Fibroblast of pulmonary artery (primary cell): Measurements from ENCODE around the gene TGFB1I1.
"Not testable (repeated sequence)": the region's sequence is repeated elsewhere in the genome, so short reads cannot be mapped to it uniquely, and the experiment has no call there.

ENCODE experiments used
- DNase-seq: peaks from one replicate; pipeline ENCODE4 v3.0.0-alpha.2; 2010; ENCODE audit warnings: low read depth
- H3K4me3 ChIP-seq: replicated peaks from 2 replicates; pipeline ENCODE4 v1.5.1; 2011; ENCODE audit warnings: low read depth, mild to moderate bottlenecking, control low read depth, low read length, moderate library complexity
- TF ChIP-seq, protein P1 (sequence below): IDR thresholded peaks from 2 replicates; pipeline ENCODE4 v1.5.1; 2011; ENCODE audit warnings: mild to moderate bottlenecking, control low read depth, low read length, inconsistent platforms; ENCODE audit errors: missing control alignments

Gene TGFB1I1

DNA sequence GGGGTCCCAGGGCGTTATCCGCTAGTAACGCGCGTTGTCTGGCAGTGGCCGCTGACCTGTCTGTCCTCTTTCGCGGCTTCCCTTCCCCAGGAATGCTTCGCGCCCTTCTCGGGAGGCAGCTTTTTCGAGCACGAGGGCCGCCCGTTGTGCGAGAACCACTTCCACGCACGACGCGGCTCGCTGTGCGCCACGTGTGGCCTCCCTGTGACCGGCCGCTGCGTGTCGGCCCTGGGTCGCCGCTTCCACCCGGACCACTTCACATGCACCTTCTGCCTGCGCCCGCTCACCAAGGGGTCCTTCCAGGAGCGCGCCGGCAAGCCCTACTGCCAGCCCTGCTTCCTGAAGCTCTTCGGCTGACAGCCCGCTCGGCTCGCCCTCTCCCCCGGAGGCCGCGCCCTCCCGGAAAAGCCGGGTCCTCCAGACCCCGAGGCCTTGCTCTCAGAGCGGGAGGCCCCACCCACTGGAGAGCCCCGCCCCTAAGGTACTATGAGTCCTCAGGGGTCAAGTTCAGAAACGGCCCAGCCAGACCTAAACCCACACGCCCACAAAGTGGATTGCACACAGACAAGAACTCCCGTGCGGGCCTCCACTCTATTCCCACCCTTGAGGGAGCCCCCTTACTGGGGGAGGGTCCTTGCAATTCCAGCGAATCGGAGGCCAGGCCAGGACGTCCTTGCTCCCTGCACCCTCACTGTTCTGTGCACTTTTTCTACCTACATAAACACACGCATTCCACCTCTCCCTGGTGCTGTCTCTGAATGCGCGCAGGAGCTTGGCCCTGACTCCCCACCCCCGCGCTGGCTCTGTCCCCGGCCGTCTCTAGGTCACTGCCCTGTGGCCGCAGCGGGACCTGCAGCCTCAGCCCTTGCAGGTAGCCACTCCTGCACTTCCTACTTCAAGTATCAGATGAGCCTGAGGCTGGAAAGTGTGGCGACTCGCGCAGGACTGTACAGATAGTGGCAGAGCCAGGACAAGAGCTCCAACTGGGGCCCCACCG, 5.6 kb downstream of the TGFB1I1 start:
- TF ChIP-seq, protein P1, sequence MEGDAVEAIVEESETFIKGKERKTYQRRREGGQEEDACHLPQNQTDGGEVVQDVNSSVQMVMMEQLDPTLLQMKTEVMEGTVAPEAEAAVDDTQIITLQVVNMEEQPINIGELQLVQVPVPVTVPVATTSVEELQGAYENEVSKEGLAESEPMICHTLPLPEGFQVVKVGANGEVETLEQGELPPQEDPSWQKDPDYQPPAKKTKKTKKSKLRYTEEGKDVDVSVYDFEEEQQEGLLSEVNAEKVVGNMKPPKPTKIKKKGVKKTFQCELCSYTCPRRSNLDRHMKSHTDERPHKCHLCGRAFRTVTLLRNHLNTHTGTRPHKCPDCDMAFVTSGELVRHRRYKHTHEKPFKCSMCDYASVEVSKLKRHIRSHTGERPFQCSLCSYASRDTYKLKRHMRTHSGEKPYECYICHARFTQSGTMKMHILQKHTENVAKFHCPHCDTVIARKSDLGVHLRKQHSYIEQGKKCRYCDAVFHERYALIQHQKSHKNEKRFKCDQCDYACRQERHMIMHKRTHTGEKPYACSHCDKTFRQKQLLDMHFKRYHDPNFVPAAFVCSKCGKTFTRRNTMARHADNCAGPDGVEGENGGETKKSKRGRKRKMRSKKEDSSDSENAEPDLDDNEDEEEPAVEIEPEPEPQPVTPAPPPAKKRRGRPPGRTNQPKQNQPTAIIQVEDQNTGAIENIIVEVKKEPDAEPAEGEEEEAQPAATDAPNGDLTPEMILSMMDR, result no peak
- H3K4me3 ChIP-seq, result no peak overlapping the region
- DNase-seq, result no peak

DNA sequence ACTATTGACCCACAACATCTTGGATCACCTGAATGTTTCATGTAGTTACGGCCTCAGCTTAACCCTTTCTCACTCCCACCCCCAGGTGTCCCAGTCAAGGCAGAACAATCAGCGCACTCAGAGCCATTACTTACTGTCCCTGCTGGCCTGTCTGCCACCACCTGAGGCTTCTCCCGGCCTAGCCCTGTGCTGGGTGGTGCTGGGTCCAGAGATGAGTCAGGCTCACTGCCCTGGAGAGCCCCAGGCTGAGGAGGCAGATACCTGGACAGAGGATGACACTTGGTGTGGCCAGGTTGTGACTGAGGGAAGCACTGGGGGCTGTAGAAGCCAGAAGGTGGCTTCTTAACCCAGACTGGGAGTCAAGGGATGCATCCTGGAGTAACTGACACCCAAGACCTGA, 7.0 kb downstream of the TGFB1I1 start:
- no peak for DNase-seq
- TF ChIP-seq, protein P1, result no peak
- H3K4me3 ChIP-seq, result no peak overlapping the region

DNA sequence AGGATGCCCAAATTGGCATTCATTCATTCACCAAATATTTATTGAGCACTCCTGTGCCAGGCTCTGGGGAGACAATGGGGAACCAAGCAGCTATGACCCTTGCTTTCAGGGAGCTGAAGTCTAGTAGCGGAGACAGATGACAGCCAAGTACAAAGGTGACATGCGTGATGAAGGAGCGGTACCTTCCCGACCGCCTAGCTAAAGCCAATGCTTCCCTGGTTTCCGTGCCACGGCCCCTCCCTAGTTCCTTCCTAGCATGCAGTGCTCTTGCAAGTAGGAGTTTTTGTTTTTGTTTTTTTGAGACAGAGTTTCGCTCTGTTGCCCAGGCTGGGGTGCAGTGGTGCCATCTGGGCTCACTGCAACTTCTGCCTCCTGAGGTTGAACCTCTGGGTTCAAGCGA, 7.8 kb downstream of the TGFB1I1 start:
- TF ChIP-seq, protein P1, result no peak
- no peak for DNase-seq
- no peak overlapping the region for H3K4me3 ChIP-seq

DNA sequence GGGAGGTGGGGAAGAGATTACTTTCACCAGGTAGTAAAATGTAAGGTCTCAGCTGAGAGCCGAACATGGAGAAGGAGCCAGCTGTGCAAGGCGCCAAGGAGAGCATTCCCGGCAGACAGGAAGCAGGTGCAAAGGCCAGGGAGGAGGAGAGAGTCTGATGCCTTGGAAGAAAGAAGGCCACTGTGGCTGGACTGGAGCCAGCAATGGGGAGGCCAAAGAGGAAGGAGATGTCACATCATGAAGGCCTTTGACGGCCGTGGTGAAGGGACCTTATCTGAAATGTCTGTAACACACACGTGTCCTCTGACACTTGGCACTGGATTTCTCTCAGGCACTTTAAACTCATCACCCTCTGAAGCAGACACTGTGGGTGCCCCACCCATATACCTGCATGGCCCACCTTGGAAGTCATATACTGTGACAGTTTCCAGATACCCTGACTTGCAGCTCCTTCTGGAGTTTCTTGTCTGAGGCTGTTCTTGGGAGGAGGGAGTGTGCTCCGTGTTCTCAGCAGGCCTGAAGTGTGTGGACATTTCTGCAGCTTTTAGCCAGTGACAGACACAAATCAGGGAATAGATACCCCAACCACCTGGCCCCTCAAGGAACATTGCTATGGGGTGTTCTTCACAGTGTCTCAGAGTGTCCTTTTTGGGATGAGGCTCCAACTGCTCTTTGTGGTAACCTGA, 9.0 kb downstream of the TGFB1I1 start:
- DNase-seq, result peak; percentile 44
- H3K4me3 ChIP-seq, result no peak overlapping the region
- TF ChIP-seq, protein P1, result no peak

DNA sequence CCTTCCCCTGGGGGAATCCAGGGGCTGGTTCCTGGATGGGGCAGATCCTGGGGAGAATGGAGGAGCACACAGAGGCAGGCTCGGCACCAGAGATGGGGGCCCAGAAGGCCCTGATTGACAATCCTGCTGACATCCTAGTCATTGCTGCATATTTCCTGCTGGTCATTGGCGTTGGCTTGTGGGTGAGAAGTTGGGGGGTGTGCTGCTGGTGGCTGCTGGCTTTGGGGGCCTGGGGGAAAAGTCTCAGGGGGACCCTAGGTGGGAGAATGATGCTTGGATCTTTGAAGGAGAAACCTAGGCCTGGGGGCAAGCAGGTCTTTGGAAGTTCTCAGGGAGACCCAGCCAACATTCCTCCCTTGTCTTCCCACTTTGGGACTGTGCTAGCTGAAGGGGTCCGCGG, 11.1 kb downstream of the TGFB1I1 start, which contains the start of gene SLC5A2:
Gene SLC5A2 (plus strand): TSS at position 43 of the 400 bp plus-strand sequence. CDS start 14 bp downstream, at position 57.
- TF ChIP-seq, protein P1, result no peak
- H3K4me3 ChIP-seq, result no peak within 1 kb of the TSS
- no peak for DNase-seq

DNA sequence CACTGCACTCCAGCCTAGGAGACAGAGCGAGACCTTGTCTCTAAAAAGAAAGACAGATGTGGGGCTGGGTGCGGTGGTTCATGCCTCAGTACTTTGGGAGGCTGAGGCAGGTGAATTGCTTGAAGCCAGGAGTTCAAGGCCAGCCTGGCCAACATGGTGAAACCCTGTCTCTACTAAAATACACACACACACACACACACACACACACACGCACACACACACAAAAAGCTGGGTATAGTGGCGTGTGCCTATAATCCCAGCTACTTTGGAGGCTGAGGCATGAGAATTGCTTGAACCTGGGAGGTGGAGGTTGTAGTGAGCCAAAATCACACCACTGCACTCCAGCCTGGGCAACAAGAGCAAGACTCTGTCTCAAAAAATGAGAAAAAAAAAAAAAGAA, 12.1 kb downstream of the TGFB1I1 start:
- H3K4me3 ChIP-seq, DNase-seq: not testable (repeated sequence)

DNA sequence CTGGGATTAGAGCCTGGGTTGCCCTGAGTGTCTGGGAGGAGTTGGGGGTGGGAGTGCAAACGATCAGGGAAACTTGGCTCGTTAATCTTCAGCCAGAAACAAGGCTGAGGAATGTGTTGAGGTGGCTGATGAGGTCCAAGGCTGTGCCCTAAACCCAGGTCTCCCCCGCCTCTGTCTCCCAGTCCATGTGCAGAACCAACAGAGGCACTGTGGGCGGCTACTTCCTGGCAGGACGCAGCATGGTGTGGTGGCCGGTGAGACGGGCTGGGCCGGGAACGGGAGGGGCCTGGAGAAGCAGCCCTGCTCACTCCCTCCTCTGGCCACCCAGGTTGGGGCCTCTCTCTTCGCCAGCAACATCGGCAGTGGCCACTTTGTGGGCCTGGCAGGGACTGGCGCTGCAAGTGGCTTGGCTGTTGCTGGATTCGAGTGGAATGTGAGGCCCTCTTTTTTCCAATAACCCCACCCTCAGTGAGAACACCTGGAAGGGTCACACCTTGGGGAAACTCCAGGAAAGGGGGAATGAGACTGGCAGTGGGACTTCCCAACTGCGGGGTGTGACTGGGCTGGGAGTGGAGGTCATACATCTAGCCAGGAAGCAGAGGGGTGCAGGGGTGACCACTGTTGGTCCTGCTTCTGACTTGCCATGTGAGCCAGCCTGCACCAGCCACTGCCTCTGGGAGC, 12.7 kb downstream of the TGFB1I1 start:
- TF ChIP-seq, protein P1, result no peak
- no peak for DNase-seq
- no peak overlapping the region for H3K4me3 ChIP-seq
